Measurements from ENCODE around the gene NXF3.
"Not testable (repeated sequence)": the region's sequence is repeated elsewhere in the genome, so short reads cannot be mapped to it uniquely, and the experiment has no call there.

NXF3 gene

GRCh38 chrX:103092942-103093341 is at the start of gene NXF3:
NXF3 (minus strand) TSS chrX:103093143; CDS start chrX:103093023, 120 bp downstream.
- DNase-seq: no peak

GRCh38 chrX:103136528-103136927 is 43.6 kb upstream of the NXF3 start:
- not testable (repeated sequence) for DNase-seq

GRCh38 chrX:103124284-103124683 is 31.3 kb upstream of the NXF3 start:
- no peak for DNase-seq

- no peak for DNase-seq
These were observed 27.8 kb upstream of the NXF3 start for GRCh38 chrX:103120748-103121147.

- DNase-seq: not testable (repeated sequence)
These were observed 24.0 kb upstream of the NXF3 start for GRCh38 chrX:103116970-103117369.

- DNase-seq: not testable (repeated sequence)
These were observed 16.6 kb upstream of the NXF3 start for GRCh38 chrX:103109497-103109896.

- DNase-seq: no peak
These were observed 14.9 kb upstream of the NXF3 start for GRCh38 chrX:103107836-103108235.

- not testable (repeated sequence) for DNase-seq
These were observed 14.3 kb upstream of the NXF3 start for GRCh38 chrX:103107227-103107737.

GRCh38 chrX:103104370-103104769 is 11.4 kb upstream of the NXF3 start:
- not testable (repeated sequence) for DNase-seq

- DNase-seq: not testable (repeated sequence)
These were observed 10.9 kb upstream of the NXF3 start for GRCh38 chrX:103103866-103104265.

- DNase-seq: no peak
These were observed 8.5 kb upstream of the NXF3 start for GRCh38 chrX:103101299-103102042.

- no peak for DNase-seq
These were observed 7.5 kb upstream of the NXF3 start for GRCh38 chrX:103100484-103100883.

GRCh38 chrX:103099691-103100090 is 6.7 kb upstream of the NXF3 start:
- DNase-seq: no peak

- DNase-seq: no peak
These were observed 5.5 kb upstream of the NXF3 start for GRCh38 chrX:103098488-103098887.

- DNase-seq: no peak
These were observed 11.9 kb downstream of the NXF3 start for GRCh38 chrX:103081051-103081450.

- no peak for DNase-seq
These were observed 19.5 kb downstream of the NXF3 start for GRCh38 chrX:103073467-103073866.

- no peak for DNase-seq
These were observed 26.3 kb downstream of the NXF3 start for GRCh38 chrX:103066606-103067005.

GRCh38 chrX:103063918-103064434 is 29.0 kb downstream of the NXF3 start, which contains the start of gene BEX1:
BEX1 (minus strand) TSS chrX:103064171; CDS start chrX:103063274, 897 bp downstream.
- no peak for DNase-seq

- DNase-seq: no peak
These were observed 29.6 kb downstream of the NXF3 start for GRCh38 chrX:103063191-103063845.

GRCh38 chrX:103061486-103061885 is 31.5 kb downstream of the NXF3 start:
- DNase-seq: no peak

GRCh38 chrX:103056902-103057301 is 36.0 kb downstream of the NXF3 start:
- no peak for DNase-seq

GRCh38 chrX:103052625-103053024 is 40.3 kb downstream of the NXF3 start:
- DNase-seq: no peak

- no peak for DNase-seq
These were observed 41.6 kb downstream of the NXF3 start for GRCh38 chrX:103051260-103051789.

GRCh38 chrX:103033371-103033770 is 59.6 kb downstream of the NXF3 start:
- not testable (repeated sequence) for DNase-seq
